Stimulated activated CD8-positive, alpha-beta memory T cell treated with anti-CD3 and anti-CD28 coated beads, Interleukin-15, amount 100 ng/mL, for 1 hour (primary cell): ENCODE measurements around the gene GLTP.

Source experiments
- DNase-seq: peaks from one replicate; pipeline ENCODE4 v3.0.0-alpha.2; 2020; ENCODE audit warnings: low read depth

The GLTP gene

GRCh38 chr12:109842021-109842420 is 38.3 kb downstream of the GLTP start:
- DNase-seq, result no peak

GRCh38 chr12:109841356-109841755 is 39.0 kb downstream of the GLTP start:
- DNase-seq, result no peak

- DNase-seq, result no peak
These were observed 39.9 kb downstream of the GLTP start for GRCh38 chr12:109840305-109841074.

DNA sequence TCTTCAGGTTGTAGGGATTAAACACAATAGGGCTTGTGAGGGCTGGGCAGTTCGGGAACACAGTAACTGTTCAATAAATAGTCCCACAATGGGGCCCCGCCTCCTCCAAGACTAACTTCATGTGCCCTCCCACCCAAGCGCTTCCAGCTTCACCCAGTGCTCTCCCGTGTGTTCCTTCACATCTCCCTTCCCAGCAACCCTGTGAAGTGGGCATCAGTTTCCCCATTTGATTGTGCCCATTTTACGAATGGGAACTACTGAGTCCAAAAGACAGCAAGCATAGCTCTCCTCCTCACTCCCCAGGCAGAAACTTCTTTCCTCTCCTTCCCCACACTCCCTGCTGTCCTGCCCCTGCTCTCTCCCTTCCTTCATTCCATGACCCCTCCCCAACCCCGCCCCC is 40.9 kb downstream of the GLTP start:
- no peak for DNase-seq

GRCh38 chr12:109836916-109837315 is 43.4 kb downstream of the GLTP start:
- no peak for DNase-seq

DNA sequence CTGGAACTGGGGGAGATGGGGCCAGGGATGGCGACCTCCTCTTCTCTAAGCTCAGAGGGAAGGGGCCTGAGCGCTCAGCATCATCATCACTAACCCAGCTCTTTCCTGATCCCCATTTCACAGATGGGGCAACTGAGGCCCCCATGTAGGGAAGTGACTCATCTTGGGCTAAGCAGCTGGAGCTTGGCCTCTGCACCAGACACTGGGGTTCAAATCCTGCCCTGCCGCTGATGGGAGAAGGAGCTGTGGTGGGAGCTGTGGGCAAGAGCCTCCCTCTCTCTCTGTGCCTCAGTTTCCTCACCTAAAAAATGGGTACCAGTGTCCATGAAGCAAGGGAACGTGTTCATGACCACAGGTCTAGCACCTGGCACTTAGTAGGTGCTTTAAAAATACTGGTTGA is 44.5 kb downstream of the GLTP start:
- DNase-seq, result no peak

- DNase-seq, result no peak
These were observed 46.8 kb downstream of the GLTP start, which contains the start of gene TRPV4 for GRCh38 chr12:109833307-109834189. TRPV4 (minus strand) TSS chr12:109833398; CDS start chr12:109814796, 18,602 bp downstream.

DNA sequence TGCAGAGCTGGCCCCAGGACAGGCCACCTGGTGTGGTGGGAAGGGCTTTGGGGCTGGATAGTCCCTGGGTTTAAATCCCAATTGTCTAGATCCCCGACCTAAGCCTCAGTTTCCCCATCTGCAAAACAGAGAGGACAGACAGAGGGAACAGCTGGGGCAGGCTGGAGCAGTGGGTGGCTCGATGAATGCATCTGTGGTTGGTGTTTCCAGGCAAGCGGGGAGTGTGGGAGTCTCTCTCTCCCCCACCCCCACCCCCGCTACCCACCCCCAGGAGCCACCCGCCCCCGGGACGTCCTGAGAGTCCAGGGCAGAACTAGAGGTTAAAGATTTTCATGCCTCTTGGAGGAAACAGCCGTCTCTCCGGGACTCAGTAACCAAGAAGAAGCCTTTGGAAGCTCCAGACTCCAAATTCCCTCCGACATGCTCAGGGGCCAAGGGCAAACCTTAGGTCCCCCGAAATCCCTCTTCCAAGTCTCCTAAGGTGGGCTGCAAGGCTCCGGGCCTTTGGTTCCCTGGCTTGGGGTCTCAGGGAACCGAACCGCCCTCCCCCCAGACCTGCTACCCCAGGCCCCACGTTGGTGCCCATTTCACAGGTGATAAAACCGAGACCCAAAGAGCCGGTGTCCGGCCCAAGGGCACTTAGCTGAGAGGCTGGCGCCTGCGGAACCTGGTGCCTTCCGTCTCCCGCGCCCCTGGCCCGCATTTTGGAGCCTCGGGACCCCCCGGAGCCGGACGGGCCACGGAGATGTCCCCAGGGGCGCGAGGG is 47.6 kb downstream of the GLTP start:
- DNase-seq, result no peak

DNA sequence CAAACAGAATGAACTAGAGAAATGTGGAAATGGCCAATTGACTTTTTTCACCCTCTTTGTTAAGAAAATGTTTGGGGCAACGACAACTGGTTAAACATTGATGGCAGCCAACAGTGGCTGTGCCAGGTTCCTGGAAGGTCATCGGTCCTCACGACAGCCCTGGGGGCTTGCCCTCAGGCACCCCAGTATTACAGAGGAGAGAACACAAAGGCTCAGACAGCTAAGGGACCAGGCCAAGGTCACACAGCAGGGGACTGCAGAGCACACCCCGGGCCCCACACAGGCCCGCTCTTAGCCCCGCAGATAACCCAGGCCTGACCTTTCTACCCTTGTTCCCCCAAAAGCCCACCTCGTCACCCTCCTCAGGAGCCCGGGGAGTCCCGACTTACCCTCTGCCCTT is 48.4 kb downstream of the GLTP start:
- DNase-seq, result no peak

DNA sequence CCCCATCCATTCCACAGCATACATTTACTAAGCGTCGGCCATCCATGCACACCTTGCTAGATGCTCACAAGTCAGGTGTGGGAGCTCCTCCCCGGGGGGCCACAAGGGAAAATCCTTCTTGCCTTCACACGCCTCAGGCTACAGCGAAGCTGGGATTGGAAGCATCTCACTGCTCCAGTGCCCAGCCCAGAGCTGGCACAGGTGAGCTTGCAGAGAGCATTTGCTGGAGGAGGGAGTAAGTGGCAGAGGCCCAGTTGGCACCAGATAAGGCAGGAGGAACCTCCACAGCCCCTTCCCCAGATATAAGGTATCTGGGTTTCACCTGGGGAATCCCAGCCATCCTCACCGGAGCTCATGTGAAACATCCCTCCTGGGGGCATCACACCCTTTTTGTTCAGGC is 49.0 kb downstream of the GLTP start:
- no peak for DNase-seq

- no peak for DNase-seq
These were observed 49.6 kb downstream of the GLTP start for GRCh38 chr12:109830718-109831117.

DNA sequence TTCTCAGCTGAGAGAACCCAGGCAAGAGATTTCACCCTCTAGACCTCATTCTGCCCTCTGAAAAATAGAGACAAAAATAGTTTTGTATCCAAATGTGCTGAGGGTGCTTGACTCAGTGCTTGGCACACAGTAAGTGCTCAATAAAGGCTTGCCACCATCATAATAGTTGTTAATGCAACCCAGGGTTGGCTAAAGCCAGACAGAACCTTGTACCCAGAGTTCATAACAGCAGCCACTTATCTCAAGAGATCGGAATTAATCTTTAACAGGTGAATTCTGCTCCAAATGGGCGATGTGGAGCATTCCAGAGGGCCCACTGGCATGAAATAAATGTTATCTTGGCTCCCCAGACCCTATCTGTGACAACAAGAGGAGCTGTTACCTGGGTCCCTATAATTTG is 50.1 kb downstream of the GLTP start:
- DNase-seq, result no peak

DNA sequence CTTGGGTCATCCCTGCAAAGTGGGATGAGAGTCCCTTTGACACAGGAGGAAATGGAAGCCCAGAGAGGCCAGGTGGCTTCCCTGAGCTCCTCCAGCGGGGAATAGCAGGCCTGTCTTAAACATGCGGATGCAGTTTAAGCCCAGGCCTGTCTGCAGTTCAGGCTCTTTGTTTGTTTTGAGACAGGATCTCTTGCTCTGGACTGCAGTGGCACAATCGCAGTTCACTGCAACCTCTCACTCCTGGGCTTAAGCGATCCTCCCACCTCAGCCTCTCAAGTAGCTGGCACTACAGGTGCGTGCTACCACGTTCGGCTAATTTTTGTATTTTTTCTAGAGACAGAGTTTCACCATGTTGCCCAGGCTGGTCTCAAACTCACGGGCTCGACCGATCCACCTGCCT is 50.7 kb downstream of the GLTP start:
- DNase-seq, result no peak

DNA sequence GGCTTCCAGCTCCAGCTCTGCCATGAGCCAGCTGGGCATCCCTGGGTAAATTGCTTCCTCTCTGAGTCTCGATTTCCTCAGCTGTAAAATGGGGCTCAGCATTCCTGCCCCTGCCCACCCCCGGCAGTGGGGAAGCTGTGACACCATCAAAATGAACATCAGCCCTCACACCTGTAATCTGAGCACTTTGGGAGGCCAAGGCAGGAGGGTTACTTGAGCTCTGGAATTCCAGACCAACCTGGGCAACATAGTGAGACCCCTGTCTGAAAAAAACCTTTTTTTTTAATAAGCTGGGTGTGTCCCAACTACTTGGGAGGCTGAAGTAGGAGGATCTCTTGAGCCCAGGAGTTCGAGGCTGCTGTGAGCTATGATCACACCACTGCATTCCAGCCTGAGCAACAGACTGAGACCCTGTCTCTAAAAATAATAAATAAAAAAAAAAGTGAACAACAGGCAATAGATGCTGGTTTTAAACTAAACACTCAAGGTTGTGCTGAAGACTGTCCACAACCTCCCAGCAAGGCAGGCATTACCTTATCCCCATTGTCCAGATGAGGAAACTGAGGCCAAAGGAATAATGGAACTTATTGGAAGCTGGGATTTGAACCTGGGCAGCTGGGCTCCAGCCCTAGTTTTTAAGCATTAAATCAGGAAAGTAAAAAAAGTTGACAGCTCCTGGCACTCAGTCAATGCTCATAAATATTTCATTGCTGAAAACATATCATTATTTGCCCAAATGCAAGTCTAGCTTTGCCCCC is 51.4 kb downstream of the GLTP start:
- no peak for DNase-seq

- no peak for DNase-seq
These were observed 52.5 kb downstream of the GLTP start for GRCh38 chr12:109827566-109828550.

GRCh38 chr12:109827080-109827479 is 53.3 kb downstream of the GLTP start:
- no peak for DNase-seq

- no peak for DNase-seq
These were observed 55.6 kb downstream of the GLTP start for GRCh38 chr12:109824731-109825130.

- DNase-seq, result no peak
These were observed 57.4 kb downstream of the GLTP start for GRCh38 chr12:109822951-109823411.

- no peak for DNase-seq
These were observed 57.9 kb downstream of the GLTP start for GRCh38 chr12:109822416-109822815.

- DNase-seq, result no peak
These were observed 58.4 kb downstream of the GLTP start for GRCh38 chr12:109821968-109822367.
